OCI-LY7 (cell line): ENCODE data around the gene C11orf52.

Source experiments
- EZH2phosphoT487 ChIP-seq: fragments of 200-600 bp; sonication (generic); IDR thresholded peaks from 2 replicates; pipeline ENCODE4 v1.6.1; 2018; ENCODE audit warnings: low read depth, borderline replicate concordance, mild to moderate bottlenecking, mixed run types, antibody characterized with exemption, low read length, moderate library complexity, mixed read lengths
- TF ChIP-seq, protein P1 (sequence below): fragments of 200-600 bp; sonication (generic); conservative IDR thresholded peaks from 2 replicates; pipeline ENCODE4 v1.5.1; 2014; ENCODE audit warnings: mild to moderate bottlenecking, antibody characterized with exemption, low read length, moderate library complexity, mixed read lengths

DNA sequence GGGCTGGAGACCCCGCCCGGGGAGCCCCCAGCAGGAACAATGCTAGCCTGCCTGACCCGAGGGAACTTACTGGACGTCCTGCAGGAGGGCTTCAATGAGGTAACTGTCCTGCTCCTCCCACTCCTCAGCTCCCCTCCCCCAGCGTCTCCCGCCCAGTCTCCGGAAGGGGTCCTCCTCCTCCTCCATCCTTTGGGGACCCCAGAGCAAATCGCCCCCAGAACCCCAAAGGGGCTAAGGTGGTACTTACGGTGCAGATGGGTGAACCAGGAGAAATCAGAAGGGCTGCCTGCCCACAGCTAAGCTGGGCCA is 18.7 kb downstream of the C11orf52 start:
- TF ChIP-seq, protein P1, sequence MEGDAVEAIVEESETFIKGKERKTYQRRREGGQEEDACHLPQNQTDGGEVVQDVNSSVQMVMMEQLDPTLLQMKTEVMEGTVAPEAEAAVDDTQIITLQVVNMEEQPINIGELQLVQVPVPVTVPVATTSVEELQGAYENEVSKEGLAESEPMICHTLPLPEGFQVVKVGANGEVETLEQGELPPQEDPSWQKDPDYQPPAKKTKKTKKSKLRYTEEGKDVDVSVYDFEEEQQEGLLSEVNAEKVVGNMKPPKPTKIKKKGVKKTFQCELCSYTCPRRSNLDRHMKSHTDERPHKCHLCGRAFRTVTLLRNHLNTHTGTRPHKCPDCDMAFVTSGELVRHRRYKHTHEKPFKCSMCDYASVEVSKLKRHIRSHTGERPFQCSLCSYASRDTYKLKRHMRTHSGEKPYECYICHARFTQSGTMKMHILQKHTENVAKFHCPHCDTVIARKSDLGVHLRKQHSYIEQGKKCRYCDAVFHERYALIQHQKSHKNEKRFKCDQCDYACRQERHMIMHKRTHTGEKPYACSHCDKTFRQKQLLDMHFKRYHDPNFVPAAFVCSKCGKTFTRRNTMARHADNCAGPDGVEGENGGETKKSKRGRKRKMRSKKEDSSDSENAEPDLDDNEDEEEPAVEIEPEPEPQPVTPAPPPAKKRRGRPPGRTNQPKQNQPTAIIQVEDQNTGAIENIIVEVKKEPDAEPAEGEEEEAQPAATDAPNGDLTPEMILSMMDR: no peak
- TF ChIP-seq EZH2phosphoT487: no peak
